Measurements from ENCODE around the gene OSTN.
"Not testable (repeated sequence)": the region's sequence is repeated elsewhere in the genome, so short reads cannot be mapped to it uniquely, and the experiment has no call there.

Gene OSTN

GRCh38 chr3:191176038-191176785 is 22.8 kb upstream of the OSTN start:
- Histone ChIP-seq H3K4me1 (ENCODE audit: control insufficient read depth, insufficient read depth, low read length, poor library complexity, severe bottlenecking) (no peaks in the 10 kb centered on the region), H3K36me3 (ENCODE audit: control insufficient read depth, insufficient read depth, low read length) (no peaks in the 10 kb centered on the region), H3K9me3 (ENCODE audit: control insufficient read depth, low read length) (no peaks in the 10 kb centered on the region), H3K4me3 (ENCODE audit: insufficient read depth, low read depth, low read length, poor library complexity, severe bottlenecking) (no peak overlapping the region), H3K27ac (ENCODE audit: insufficient read depth, low read length, poor library complexity, severe bottlenecking) (no peak overlapping the region), H3K27me3 (replicated peaks; ENCODE audit: control insufficient read depth, insufficient read depth, low read length, poor library complexity, severe bottlenecking) (no peaks in the 10 kb centered on the region)
- DNase-seq: no peak

- not testable (repeated sequence) for H3K4me1 ChIP-seq (ENCODE audit: control insufficient read depth, insufficient read depth, low read length, poor library complexity, severe bottlenecking); H3K4me3 ChIP-seq (ENCODE audit: insufficient read depth, low read depth, low read length, poor library complexity, severe bottlenecking); H3K36me3 ChIP-seq (ENCODE audit: control insufficient read depth, insufficient read depth, low read length); DNase-seq; H3K9me3 ChIP-seq (ENCODE audit: control insufficient read depth, low read length); H3K27ac ChIP-seq (ENCODE audit: insufficient read depth, low read length, poor library complexity, severe bottlenecking); H3K27me3 ChIP-seq (replicated peaks; ENCODE audit: control insufficient read depth, insufficient read depth, low read length, poor library complexity, severe bottlenecking)
These were observed 13.7 kb upstream of the OSTN start for GRCh38 chr3:191185382-191185781.

- H3K36me3 ChIP-seq (ENCODE audit: control insufficient read depth, insufficient read depth, low read length); DNase-seq; H3K9me3 ChIP-seq (ENCODE audit: control insufficient read depth, low read length); H3K27ac ChIP-seq (ENCODE audit: insufficient read depth, low read length, poor library complexity, severe bottlenecking); H3K4me3 ChIP-seq (ENCODE audit: insufficient read depth, low read depth, low read length, poor library complexity, severe bottlenecking); H3K4me1 ChIP-seq (ENCODE audit: control insufficient read depth, insufficient read depth, low read length, poor library complexity, severe bottlenecking); H3K27me3 ChIP-seq (replicated peaks; ENCODE audit: control insufficient read depth, insufficient read depth, low read length, poor library complexity, severe bottlenecking): not testable (repeated sequence)
These were observed 10.8 kb upstream of the OSTN start for GRCh38 chr3:191188246-191188645.

GRCh38 chr3:191192270-191192669 is 6.8 kb upstream of the OSTN start:
- H3K9me3 ChIP-seq (ENCODE audit: control insufficient read depth, low read length); DNase-seq; H3K27me3 ChIP-seq (replicated peaks; ENCODE audit: control insufficient read depth, insufficient read depth, low read length, poor library complexity, severe bottlenecking); H3K27ac ChIP-seq (ENCODE audit: insufficient read depth, low read length, poor library complexity, severe bottlenecking); H3K4me1 ChIP-seq (ENCODE audit: control insufficient read depth, insufficient read depth, low read length, poor library complexity, severe bottlenecking); H3K4me3 ChIP-seq (ENCODE audit: insufficient read depth, low read depth, low read length, poor library complexity, severe bottlenecking); H3K36me3 ChIP-seq (ENCODE audit: control insufficient read depth, insufficient read depth, low read length): not testable (repeated sequence)

- H3K9me3 ChIP-seq (ENCODE audit: control insufficient read depth, low read length): no peaks in the 10 kb centered on the region
- H3K27me3 ChIP-seq (replicated peaks; ENCODE audit: control insufficient read depth, insufficient read depth, low read length, poor library complexity, severe bottlenecking): no peaks in the 10 kb centered on the region
- no peak overlapping the region for H3K4me3 ChIP-seq (ENCODE audit: insufficient read depth, low read depth, low read length, poor library complexity, severe bottlenecking)
- no peaks in the 10 kb centered on the region for H3K4me1 ChIP-seq (ENCODE audit: control insufficient read depth, insufficient read depth, low read length, poor library complexity, severe bottlenecking)
- H3K27ac ChIP-seq (ENCODE audit: insufficient read depth, low read length, poor library complexity, severe bottlenecking): no peak overlapping the region
- DNase-seq: no peak
- no peaks in the 10 kb centered on the region for H3K36me3 ChIP-seq (ENCODE audit: control insufficient read depth, insufficient read depth, low read length)
These were observed 6.1 kb upstream of the OSTN start for GRCh38 chr3:191192941-191193340.

- no peaks in the 10 kb centered on the region for H3K4me1 ChIP-seq (ENCODE audit: control insufficient read depth, insufficient read depth, low read length, poor library complexity, severe bottlenecking)
- no peak overlapping the region for H3K4me3 ChIP-seq (ENCODE audit: insufficient read depth, low read depth, low read length, poor library complexity, severe bottlenecking)
- no peaks in the 10 kb centered on the region for H3K36me3 ChIP-seq (ENCODE audit: control insufficient read depth, insufficient read depth, low read length)
- no peaks in the 10 kb centered on the region for H3K9me3 ChIP-seq (ENCODE audit: control insufficient read depth, low read length)
- no peak overlapping the region for H3K27ac ChIP-seq (ENCODE audit: insufficient read depth, low read length, poor library complexity, severe bottlenecking)
- no peaks in the 10 kb centered on the region for H3K27me3 ChIP-seq (replicated peaks; ENCODE audit: control insufficient read depth, insufficient read depth, low read length, poor library complexity, severe bottlenecking)
- DNase-seq: no peak
These were observed 1.2 kb upstream of the OSTN start for GRCh38 chr3:191197761-191198306.

- Histone ChIP-seq H3K4me3 (ENCODE audit: insufficient read depth, low read depth, low read length, poor library complexity, severe bottlenecking) (no peak overlapping the region), H3K27me3 (replicated peaks; ENCODE audit: control insufficient read depth, insufficient read depth, low read length, poor library complexity, severe bottlenecking) (no peaks in the 10 kb centered on the region), H3K4me1 (ENCODE audit: control insufficient read depth, insufficient read depth, low read length, poor library complexity, severe bottlenecking) (no peaks in the 10 kb centered on the region), H3K27ac (ENCODE audit: insufficient read depth, low read length, poor library complexity, severe bottlenecking) (no peak overlapping the region), H3K9me3 (ENCODE audit: control insufficient read depth, low read length) (no peaks in the 10 kb centered on the region), H3K36me3 (ENCODE audit: control insufficient read depth, insufficient read depth, low read length) (no peaks in the 10 kb centered on the region)
- DNase-seq: no peak
These were observed 561 bp upstream of the OSTN start for GRCh38 chr3:191198480-191198879.

GRCh38 chr3:191210032-191210431 is 11.0 kb downstream of the OSTN start:
- no peaks in the 10 kb centered on the region for H3K4me1 ChIP-seq (ENCODE audit: control insufficient read depth, insufficient read depth, low read length, poor library complexity, severe bottlenecking)
- H3K9me3 ChIP-seq (ENCODE audit: control insufficient read depth, low read length): no peaks in the 10 kb centered on the region
- H3K4me3 ChIP-seq (ENCODE audit: insufficient read depth, low read depth, low read length, poor library complexity, severe bottlenecking): no peak overlapping the region
- H3K36me3 ChIP-seq (ENCODE audit: control insufficient read depth, insufficient read depth, low read length): no peaks in the 10 kb centered on the region
- DNase-seq: no peak
- H3K27ac ChIP-seq (ENCODE audit: insufficient read depth, low read length, poor library complexity, severe bottlenecking): no peak overlapping the region
- H3K27me3 ChIP-seq (replicated peaks; ENCODE audit: control insufficient read depth, insufficient read depth, low read length, poor library complexity, severe bottlenecking): no peaks in the 10 kb centered on the region

GRCh38 chr3:191216510-191216909 is 17.5 kb downstream of the OSTN start:
- Histone ChIP-seq H3K27me3 (replicated peaks; ENCODE audit: control insufficient read depth, insufficient read depth, low read length, poor library complexity, severe bottlenecking) (no peaks in the 10 kb centered on the region), H3K9me3 (ENCODE audit: control insufficient read depth, low read length) (no peaks in the 10 kb centered on the region), H3K36me3 (ENCODE audit: control insufficient read depth, insufficient read depth, low read length) (no peaks in the 10 kb centered on the region), H3K4me3 (ENCODE audit: insufficient read depth, low read depth, low read length, poor library complexity, severe bottlenecking) (no peak overlapping the region), H3K4me1 (ENCODE audit: control insufficient read depth, insufficient read depth, low read length, poor library complexity, severe bottlenecking) (no peaks in the 10 kb centered on the region), H3K27ac (ENCODE audit: insufficient read depth, low read length, poor library complexity, severe bottlenecking) (no peak overlapping the region)
- DNase-seq: no peak

- DNase-seq: no peak
These were observed 18.3 kb downstream of the OSTN start for GRCh38 chr3:191217301-191217700.

More at GRCh38 chr3:191217301-191217700, 18.3 kb downstream of the OSTN start:
- no peaks in the 10 kb centered on the region for H3K9me3 ChIP-seq (ENCODE audit: control insufficient read depth, low read length)
- no peak overlapping the region for H3K4me3 ChIP-seq (ENCODE audit: insufficient read depth, low read depth, low read length, poor library complexity, severe bottlenecking)
- H3K4me1 ChIP-seq (ENCODE audit: control insufficient read depth, insufficient read depth, low read length, poor library complexity, severe bottlenecking): no peaks in the 10 kb centered on the region
- H3K27ac ChIP-seq (ENCODE audit: insufficient read depth, low read length, poor library complexity, severe bottlenecking): no peak overlapping the region
- no peaks in the 10 kb centered on the region for H3K27me3 ChIP-seq (replicated peaks; ENCODE audit: control insufficient read depth, insufficient read depth, low read length, poor library complexity, severe bottlenecking)
- no peaks in the 10 kb centered on the region for H3K36me3 ChIP-seq (ENCODE audit: control insufficient read depth, insufficient read depth, low read length)
